Lower leg skin (tissue), 4 donors: ENCODE measurements around the gene COMT. TPM values are rescaled to one million over a fixed set of nuclear protein-coding genes. Genes with fewer than 3 reads are reported as not detected.

Experiments
- DNase-seq, 2 donors: peaks; one replicate each; pipeline ENCODE4 v3.0.0-alpha.2; 2019; ENCODE audit warnings: low spot score in 2 of 2
- H3K4me3 ChIP-seq: fragments of 200-600 bp; sonication (generic); 2 replicates; pipeline ENCODE4 v1.5.1; 2017; ENCODE audit warnings: mild to moderate bottlenecking, low read depth; ENCODE audit not compliant: poor library complexity, severe bottlenecking
- CTCF ChIP-seq, 3 donors: fragments of 450-650 bp; IDR thresholded peaks; one replicate each; pipeline ENCODE4 v1.5.1; 2016; ENCODE audit warnings: antibody characterized with exemption in 3 of 3, mild to moderate bottlenecking in 3 of 3, moderate library complexity in 2 of 3
- POLR2A ChIP-seq, 2 donors: fragments of 450-650 bp; IDR thresholded peaks; one replicate each; pipeline ENCODE4 v1.6.1; 2016 to 2017; ENCODE audit warnings: antibody characterized with exemption in 2 of 2, mild to moderate bottlenecking in 1 of 2, moderate library complexity in 1 of 2
- WGBS, 2 donors: methylation state at CpG; one replicate each; pipeline ENCODE4 v1.1.5; 2018; 5-methylcytosine and 5-hydroxymethylcytosine counted together
- intact Hi-C: fragments of 100-400 bp; cut with DNase I; formaldehyde crosslinking; loops from one replicate; pipeline ENCODE4 v1.15.0; 2023; ENCODE audit warnings: low total_unique reads
- total RNA-seq, 4 donors: library from RNA; depleted of rRNA; stranded (reverse); fragments of >200 nt; gene quantifications; one replicate each; pipeline ENCODE4 v1.1.0, GENCODE V29; 2016

COMT gene
- total RNA-seq, 4 donors from 2014 or later, result 224 to 306 (median 272) TPM

GRCh38 chr22:20001082-20001638 is 59.6 kb downstream of the COMT start:
- intact Hi-C loops, result no loop called here
- DNase-seq, result no peak

GRCh38 chr22:20002128-20002527 is 60.6 kb downstream of the COMT start:
- 84 to 86% methylated on average over 9 of the region's 9 CpGs for WGBS, 2 donors
- TF ChIP-seq POLR2A (IDR thresholded peaks at IDR 0.05), result no peak
- no peak for TF ChIP-seq CTCF (IDR thresholded peaks at IDR 0.05)
- intact Hi-C loops, result no loop called here
- DNase-seq, result no peak
- H3K4me3 ChIP-seq, result no peak overlapping the region

More at GRCh38 chr22:20001082-20001638, 59.6 kb downstream of the COMT start:
- no peak overlapping the region for H3K4me3 ChIP-seq
- WGBS, 2 donors, result 80 to 84% methylated on average over 11 of the region's 11 CpGs
- TF ChIP-seq CTCF (IDR thresholded peaks at IDR 0.05), result no peak
- no peak for TF ChIP-seq POLR2A (IDR thresholded peaks at IDR 0.05)

GRCh38 chr22:20002636-20003035 is 61.1 kb downstream of the COMT start:
- 76 to 84% methylated on average over 2 of the region's 2 CpGs for WGBS, 2 donors
- TF ChIP-seq CTCF (IDR thresholded peaks at IDR 0.05) (no peak), POLR2A (IDR thresholded peaks at IDR 0.05) (no peak)
- H3K4me3 ChIP-seq, result no peak overlapping the region
- DNase-seq, result no peak
- intact Hi-C loops, result no loop called here

GRCh38 chr22:20003304-20003703 is 61.7 kb downstream of the COMT start:
- no peak for DNase-seq
- no peak for TF ChIP-seq CTCF (IDR thresholded peaks at IDR 0.05)
- no peak for TF ChIP-seq POLR2A (IDR thresholded peaks at IDR 0.05)
- intact Hi-C loops, result no loop called here
- no peak overlapping the region for H3K4me3 ChIP-seq
- 95 to 100% methylated on average over 1 of the region's 1 CpG for WGBS, 2 donors

- intact Hi-C loops, result no loop called here
- no peak for TF ChIP-seq POLR2A (IDR thresholded peaks at IDR 0.05)
- TF ChIP-seq CTCF (IDR thresholded peaks at IDR 0.05), result no peak
- H3K4me3 ChIP-seq, result no peak overlapping the region
- WGBS, 2 donors, result 93 to 98% methylated on average over 3 of the region's 3 CpGs
- DNase-seq, result no peak
These were observed 62.9 kb downstream of the COMT start for GRCh38 chr22:20004464-20004863.
